HG03064 (cell line): ENCODE data around the gene LPP.

Experiments
- ATAC-seq: cut with Tn5 transposase; IDR thresholded peaks from one replicate; pipeline ENCODE4 v1.9.1; 2021; ENCODE audit warnings: low read depth; ENCODE audit not compliant: unreplicated experiment

The LPP gene

GRCh38 chr3:188218603-188219002, 64.6 kb downstream of the LPP start:
- no peak for ATAC-seq

DNA sequence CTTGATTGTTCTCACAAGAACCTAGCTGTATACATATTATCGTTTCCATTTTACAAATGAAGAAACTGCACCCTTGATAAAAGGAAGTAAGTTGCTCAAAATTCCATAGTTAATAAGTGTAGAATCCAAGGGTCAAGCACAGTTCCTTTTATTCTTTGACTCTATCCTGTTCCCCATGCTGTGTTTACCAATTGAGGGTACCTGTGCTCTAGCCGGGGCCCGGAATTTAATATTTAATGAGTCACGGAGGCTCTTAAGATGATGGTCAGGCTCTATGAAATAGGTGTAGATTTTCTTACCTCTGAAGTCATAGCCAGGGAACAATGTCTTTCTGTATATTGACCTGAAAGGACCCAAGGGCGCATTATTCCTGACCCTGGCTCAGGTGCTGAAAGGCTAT, 65.2 kb downstream of the LPP start:
- ATAC-seq, result no peak

GRCh38 chr3:188220097-188220788, 66.3 kb downstream of the LPP start:
- ATAC-seq, result no peak

DNA sequence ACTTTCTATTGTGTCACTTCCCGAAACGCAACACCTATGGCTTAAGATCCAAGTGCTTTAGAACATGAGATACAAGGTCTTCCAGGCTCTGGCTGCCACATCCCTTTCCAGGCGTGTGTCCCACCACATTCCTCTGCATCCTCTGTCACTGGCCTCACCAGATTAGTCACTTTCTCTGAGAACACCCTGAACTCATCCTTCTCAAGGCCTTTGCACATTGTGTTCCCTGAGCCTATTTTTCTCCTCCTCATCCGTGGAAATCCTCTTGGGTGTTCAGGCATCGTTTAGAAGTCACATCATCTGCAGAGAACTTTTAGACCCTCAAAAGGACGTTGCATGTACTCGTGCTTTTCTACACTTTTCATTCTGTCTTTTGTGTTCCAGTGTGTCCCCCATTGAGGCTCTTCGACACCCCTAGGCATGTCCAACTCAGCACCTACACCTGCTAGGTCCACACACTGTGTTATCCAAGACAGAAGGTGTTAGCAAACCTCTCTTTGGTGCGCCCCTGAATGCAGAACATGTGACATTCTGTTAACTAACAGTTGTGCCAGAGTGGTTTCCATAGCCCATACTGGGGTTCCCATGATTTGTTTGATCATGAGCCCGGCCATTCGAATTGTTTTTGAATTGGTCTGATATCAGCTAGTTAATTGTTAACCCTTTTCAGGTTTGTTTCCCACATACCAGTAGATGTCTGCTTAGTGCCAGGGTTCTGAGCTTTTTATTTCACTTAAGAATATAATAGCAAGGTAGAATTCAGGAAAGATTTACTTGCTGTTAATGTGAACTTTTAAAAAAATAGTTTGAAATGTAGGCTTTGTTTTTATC, 67.2 kb downstream of the LPP start:
- no peak for ATAC-seq

- no peak for ATAC-seq
Measured at GRCh38 chr3:188223936-188224335, 70.0 kb downstream of the LPP start.

DNA sequence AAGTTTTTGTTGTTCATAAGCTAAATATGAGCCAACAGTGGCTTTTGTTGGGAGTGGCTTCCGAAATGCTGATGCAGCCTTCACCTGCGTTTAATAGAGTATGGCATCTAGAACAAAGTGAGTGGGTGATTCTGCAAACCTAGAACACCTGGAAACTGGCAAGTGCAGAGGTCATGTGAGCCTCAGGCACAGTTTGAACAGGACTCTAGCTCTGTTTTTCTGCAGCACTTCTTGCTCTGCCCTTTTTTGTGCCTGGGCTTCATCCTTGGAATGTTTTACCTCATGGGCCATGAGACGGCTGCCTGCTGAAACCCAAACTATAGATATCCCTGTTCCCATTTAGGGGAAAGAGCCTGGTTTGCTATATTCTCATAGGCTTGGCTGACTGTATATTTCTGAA, 73.5 kb downstream of the LPP start:
- ATAC-seq, result no peak

GRCh38 chr3:188229177-188229576, 75.2 kb downstream of the LPP start:
- ATAC-seq, result no peak

DNA sequence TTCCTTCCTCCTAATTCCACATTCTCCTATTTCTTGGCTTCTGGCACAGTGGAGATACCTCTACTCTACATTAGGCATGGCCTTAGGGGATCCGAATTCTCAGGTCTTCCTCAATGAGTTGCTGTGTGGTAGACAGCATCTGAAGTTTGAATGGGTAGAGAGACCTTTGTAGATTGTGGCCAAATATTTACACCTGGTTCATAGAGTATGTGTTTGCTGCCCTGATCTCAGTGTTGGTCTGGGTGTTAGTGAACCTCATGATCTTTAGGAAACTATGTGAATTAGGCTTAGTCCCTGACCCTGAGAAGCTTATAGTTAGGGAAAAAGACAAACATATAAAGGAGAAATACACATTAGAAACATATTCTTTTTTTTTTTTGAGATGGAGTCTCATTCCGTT, 75.8 kb downstream of the LPP start:
- ATAC-seq, result no peak

DNA sequence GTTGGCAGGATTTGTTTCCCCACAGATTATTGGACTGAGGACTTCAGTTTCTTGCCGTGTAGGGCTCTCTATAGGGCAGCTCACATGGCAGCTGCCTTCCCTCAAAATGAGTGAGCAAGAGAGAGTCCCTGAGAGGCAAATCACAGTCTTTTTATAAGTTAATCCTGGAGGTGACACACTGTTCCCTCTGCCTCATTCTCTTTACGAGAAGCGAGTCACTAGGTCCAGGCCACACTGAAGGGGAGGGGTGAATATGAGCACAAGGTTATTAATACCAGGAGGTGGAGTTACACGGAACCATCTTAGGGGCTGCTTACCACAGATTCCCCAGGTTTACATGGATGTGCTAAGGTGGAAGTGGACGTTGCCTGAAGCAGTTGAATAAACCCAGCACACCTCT, 77.0 kb downstream of the LPP start:
- ATAC-seq, result no peak

DNA sequence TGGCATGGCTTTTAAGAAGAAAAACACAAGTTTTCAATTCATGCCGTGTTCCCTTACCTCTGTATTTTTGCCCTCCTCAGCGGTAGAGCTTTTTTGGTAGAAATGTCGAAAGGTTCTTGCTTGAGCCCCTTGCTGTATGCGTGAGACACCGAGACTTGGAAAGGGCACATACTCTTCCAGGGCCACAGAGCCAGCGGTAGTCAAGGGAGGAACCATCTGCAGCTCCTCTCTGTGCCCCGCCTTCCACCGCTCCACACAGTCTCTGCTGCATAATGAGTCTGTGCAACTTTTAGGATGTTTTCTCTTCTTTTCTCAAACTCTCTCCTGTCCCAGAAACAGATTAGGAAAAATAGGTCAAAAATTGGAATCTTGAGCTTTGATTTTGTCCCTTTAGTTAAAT, 77.5 kb downstream of the LPP start:
- no peak for ATAC-seq

- no peak for ATAC-seq
Measured at GRCh38 chr3:188232656-188233055, 78.7 kb downstream of the LPP start.

GRCh38 chr3:188233320-188233719, 79.4 kb downstream of the LPP start:
- ATAC-seq, result no peak

GRCh38 chr3:188234132-188234531, 80.2 kb downstream of the LPP start:
- no peak for ATAC-seq

DNA sequence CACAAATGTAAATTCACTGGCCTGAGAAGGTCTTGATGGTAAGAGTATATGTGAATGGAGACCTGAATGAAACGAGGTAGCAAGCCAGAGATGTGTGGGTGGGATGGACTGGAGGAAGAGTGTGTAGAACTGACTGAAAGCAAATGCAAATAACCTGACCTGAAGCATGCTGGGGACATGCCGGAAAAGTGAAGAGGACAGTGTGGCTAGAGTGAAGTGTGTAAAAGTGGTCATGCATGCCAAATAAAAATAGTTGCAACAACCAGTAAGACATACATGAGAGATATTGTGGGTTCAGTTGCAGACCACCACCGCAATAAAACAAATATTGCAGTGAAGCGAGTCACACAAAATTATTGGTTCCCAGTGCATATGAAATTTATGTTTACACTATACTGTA, 82.3 kb downstream of the LPP start:
- ATAC-seq, result no peak

- no peak for ATAC-seq
Measured at GRCh38 chr3:188239035-188239434, 85.1 kb downstream of the LPP start.

- no peak for ATAC-seq
Measured at GRCh38 chr3:188239577-188239976, 85.6 kb downstream of the LPP start.

GRCh38 chr3:188240189-188240981, 86.4 kb downstream of the LPP start:
- ATAC-seq, result no peak

DNA sequence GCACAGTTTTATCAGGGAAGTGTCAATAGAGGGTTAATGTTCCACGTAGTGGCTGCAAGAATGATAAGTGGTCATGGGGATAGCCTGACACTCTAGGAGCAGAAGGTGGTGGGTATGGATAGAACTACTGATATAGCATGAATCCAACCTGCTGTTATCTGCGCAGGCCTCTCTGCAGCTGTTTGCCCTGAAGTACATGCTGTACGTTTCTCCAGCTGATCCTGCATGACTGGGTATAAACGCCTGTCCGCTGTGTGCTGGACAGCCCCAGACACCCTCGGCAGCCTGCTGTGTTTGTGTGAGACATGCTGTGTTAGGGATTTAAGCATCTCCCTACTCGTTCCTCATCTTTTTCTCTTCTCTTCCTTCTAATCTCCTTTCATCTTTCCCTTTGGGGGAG, 87.1 kb downstream of the LPP start:
- no peak for ATAC-seq

DNA sequence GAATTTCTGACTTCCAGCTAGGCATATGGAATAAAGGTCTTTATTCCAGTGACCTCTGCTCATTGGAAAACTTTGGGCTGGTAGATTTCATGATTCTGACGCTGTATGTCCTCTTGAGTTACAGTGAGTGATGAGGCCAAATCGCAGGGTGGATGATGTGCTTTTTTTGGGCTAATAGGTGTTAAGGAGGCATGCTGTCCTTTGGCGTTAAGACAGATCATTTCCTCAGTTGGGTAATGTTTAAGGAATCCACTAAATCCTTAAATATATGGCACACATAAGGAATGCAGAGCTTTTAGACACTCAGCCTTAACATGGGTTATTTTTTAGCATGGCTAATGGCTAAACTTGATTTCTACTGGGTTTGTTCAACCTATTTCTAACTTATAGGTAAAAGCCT, 87.9 kb downstream of the LPP start:
- ATAC-seq, result no peak

- no peak for ATAC-seq
Measured at GRCh38 chr3:188242436-188243123, 88.6 kb downstream of the LPP start.
